ENCODE data around the gene PIRT.

DNA sequence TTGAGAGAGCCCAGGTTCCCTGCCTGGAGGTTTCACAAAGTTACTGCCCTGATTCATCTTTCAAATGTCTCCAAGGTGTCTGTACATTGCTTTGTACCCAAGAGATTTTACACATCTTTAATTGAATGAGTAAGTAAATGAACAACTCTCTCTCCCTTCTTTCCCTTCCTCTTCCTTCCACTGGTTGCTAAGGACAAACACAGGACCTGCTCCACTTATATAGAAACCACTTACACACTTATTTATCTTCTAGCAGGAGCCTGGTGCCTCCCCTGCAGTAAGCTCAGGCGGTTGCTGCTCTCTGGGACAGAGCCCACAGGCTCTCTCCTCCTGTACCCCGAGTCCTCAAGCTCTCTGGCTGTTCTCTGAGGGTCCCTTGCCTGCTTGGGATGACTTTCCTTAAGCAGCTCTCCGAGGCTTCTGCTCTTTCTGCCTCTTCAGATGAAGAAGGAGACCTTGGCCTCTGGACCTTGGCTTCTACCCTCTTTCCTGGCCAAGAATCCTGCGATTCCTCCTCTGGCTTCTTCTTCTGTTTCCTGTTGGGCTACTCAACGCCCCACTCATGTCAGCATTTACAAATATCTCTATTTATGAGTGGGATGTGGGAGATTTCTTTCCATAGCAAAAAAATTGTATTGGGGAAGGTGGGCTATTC, 9.9 kb downstream of the PIRT start:
- TF ChIP-seq, protein P1, sequence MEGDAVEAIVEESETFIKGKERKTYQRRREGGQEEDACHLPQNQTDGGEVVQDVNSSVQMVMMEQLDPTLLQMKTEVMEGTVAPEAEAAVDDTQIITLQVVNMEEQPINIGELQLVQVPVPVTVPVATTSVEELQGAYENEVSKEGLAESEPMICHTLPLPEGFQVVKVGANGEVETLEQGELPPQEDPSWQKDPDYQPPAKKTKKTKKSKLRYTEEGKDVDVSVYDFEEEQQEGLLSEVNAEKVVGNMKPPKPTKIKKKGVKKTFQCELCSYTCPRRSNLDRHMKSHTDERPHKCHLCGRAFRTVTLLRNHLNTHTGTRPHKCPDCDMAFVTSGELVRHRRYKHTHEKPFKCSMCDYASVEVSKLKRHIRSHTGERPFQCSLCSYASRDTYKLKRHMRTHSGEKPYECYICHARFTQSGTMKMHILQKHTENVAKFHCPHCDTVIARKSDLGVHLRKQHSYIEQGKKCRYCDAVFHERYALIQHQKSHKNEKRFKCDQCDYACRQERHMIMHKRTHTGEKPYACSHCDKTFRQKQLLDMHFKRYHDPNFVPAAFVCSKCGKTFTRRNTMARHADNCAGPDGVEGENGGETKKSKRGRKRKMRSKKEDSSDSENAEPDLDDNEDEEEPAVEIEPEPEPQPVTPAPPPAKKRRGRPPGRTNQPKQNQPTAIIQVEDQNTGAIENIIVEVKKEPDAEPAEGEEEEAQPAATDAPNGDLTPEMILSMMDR (IDR thresholded peaks at IDR 0.05) = no peak
- no peak for TF ChIP-seq POLR2A (IDR thresholded peaks at IDR 0.05)
